Fibroblast of lung (primary cell): ENCODE data around the gene BTBD2.

Experiments
- CTCF ChIP-seq, 2 donors: IDR thresholded peaks in 1 of 2; conservative IDR thresholded peaks in 1 of 2; 1 replicate in 1 of 2; 2 replicates in 1 of 2; pipeline ENCODE4 v1.5.1; 2011 to 2012; ENCODE audit warnings: low read length in 2 of 2, control low read depth in 1 of 2, inconsistent platforms in 1 of 2, low read depth in 1 of 2, mild to moderate bottlenecking in 1 of 2
- EZH2 ChIP-seq: IDR thresholded peaks from 2 replicates; pipeline ENCODE4 v1.5.1; 2012; ENCODE audit warnings: low read length, control low read depth, mild to moderate bottlenecking; ENCODE audit errors: missing control alignments

- TF ChIP-seq EZH2 (no peak), CTCF (conservative IDR thresholded peaks at IDR 0.05 in 1 of 2, IDR thresholded peaks at IDR 0.05 in 1 of 2; ENCODE audit: low read depth in 1 of 2, low read length in 2 of 2) (no peak)
These were observed 47.0 kb downstream of the BTBD2 start for GRCh38 chr19:1968279-1969175.
